Measurements from ENCODE around the gene PRKN.

Gene PRKN

DNA sequence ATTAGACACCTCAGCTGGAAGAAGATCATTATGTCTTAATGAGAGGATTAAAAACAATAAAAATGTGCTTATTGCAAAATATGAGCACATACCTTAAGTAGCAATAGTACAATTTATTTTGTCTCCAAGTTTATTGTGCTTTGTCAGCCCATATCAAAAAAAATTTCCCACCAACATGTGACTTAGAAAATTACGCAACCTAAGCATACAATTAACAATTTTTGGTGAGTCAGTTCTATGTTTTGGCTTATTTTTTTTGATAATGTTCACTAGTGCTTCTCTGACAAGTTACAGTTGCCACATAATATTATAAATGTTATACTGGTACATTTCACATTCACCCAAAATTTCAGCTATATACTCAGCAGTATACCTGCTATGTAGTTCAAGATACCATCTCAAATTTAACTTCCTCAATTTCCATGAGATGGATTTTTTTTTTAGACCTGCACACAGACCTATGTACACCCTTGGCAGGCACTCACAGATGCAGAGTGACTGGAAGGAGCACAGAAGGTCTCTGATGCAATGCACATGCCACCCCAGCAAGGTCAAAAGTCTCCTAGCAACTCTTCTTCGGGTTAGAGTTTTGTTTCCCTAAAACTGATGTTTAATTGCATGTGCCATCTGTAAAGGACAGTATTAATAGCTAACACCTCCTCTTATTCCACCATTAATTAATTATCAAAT lies 112.4 kb downstream of the PRKN start:
- CTCF ChIA-PET, result no interaction called here
- TF ChIP-seq ARNT (IDR thresholded peaks at IDR 0.05), result no peak
- TF ChIP-seq NFRKB (IDR thresholded peaks at IDR 0.05), result no peak
- no peak for TF ChIP-seq HDGF (IDR thresholded peaks at IDR 0.05; ENCODE audit: borderline replicate concordance)
- no peak for TF ChIP-seq ELF4 (IDR thresholded peaks at IDR 0.05)
- TF ChIP-seq LEF1 (IDR thresholded peaks at IDR 0.05; ENCODE audit: borderline replicate concordance), result no peak
- TF ChIP-seq FOXM1 (IDR thresholded peaks at IDR 0.05; ENCODE audit: borderline replicate concordance), result no peak
- DNase-seq (ENCODE audit: extremely low spot score), result no peak
- POLR2A ChIA-PET, result no interaction called here

DNA sequence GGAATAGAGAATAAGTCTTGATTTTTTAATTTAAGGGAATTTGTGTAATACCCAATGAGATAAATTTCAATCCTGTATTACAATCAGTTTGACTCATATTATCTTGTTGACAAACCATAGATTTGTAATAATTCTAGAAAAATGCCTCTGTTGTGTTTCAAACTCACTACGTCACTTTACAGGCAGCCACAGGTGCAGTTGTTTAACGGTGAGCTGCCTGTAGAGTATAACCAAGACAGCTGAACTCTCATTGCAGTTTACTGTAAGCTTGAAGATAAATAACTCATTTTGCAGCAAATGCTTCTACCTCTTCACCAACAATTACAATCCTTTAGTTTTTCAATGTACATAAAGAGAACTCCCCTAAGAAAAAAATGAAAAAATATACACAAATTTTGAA lies 114.3 kb downstream of the PRKN start:
- ChIA-PET POLR2A (no interaction called here), CTCF (no interaction called here)
- DNase-seq (ENCODE audit: extremely low spot score), result no peak
- TF ChIP-seq LEF1 (IDR thresholded peaks at IDR 0.05; ENCODE audit: borderline replicate concordance) (no peak), ARNT (IDR thresholded peaks at IDR 0.05) (no peak), TARDBP (IDR thresholded peaks at IDR 0.05) (no peak), FOXA1 (IDR thresholded peaks at IDR 0.05) (no peak), CTBP1 (IDR thresholded peaks at IDR 0.05; ENCODE audit: borderline replicate concordance) (no peak), L3MBTL2 (conservative IDR thresholded peaks at IDR 0.05) (no peak), ZNF384 (IDR thresholded peaks at IDR 0.05) (no peak), SP1 (IDR thresholded peaks at IDR 0.05) (no peak), ELF4 (IDR thresholded peaks at IDR 0.05) (no peak), FOXK2 (IDR thresholded peaks at IDR 0.05) (no peak), NFRKB (IDR thresholded peaks at IDR 0.05) (no peak), SUZ12 (IDR thresholded peaks at IDR 0.05) (no peak), FOXM1 (IDR thresholded peaks at IDR 0.05; ENCODE audit: borderline replicate concordance) (no peak), HDGF (IDR thresholded peaks at IDR 0.05; ENCODE audit: borderline replicate concordance) (no peak), BHLHE40 (IDR thresholded peaks at IDR 0.05; ENCODE audit: borderline replicate concordance) (no peak)
- TF ChIP-seq, protein P1, sequence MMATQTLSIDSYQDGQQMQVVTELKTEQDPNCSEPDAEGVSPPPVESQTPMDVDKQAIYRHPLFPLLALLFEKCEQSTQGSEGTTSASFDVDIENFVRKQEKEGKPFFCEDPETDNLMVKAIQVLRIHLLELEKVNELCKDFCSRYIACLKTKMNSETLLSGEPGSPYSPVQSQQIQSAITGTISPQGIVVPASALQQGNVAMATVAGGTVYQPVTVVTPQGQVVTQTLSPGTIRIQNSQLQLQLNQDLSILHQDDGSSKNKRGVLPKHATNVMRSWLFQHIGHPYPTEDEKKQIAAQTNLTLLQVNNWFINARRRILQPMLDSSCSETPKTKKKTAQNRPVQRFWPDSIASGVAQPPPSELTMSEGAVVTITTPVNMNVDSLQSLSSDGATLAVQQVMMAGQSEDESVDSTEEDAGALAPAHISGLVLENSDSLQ (IDR thresholded peaks at IDR 0.05), result no peak

DNA sequence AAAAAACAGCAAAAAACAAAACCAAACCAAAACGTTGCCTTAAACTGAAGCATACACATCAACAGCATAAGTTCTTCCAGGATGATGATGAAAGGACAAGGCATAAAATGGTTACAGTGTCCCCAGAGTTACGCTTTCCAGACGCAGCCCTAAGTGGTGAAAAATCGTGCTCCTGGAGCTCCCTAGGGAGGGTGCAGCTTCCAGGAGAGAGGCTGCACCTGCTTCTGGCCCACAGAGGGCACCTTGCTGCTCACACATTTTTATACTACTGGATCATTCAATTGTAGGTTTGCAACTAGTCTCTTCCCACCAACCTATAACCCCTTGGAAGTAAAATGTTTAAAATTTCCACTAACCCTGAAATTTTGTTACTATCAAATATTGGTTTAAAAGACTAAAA lies 115.0 kb downstream of the PRKN start:
- DNase-seq (ENCODE audit: extremely low spot score), result no peak
- TF ChIP-seq TARDBP (IDR thresholded peaks at IDR 0.05) (no peak), L3MBTL2 (conservative IDR thresholded peaks at IDR 0.05) (no peak), SP1 (IDR thresholded peaks at IDR 0.05) (no peak)
- CTCF ChIA-PET, result no interaction called here
- POLR2A ChIA-PET, result no interaction called here

DNA sequence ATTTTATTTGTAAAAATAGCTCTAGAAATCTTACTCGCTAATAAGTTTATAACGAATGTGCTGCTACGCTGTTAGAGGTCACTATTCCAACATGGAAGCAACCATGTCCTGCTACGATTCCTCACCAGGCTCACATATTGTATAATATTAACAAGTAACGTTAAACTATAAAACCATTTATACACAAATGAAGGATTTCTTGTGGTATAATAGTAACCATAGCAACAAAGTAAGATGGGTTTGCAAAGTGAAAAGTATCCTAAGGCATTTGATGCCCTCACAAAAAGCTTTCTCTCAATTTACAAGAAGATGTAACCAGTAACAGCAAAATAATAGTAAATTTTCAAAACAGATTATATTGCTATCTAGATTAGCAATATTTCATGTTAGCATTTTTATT lies 117.2 kb downstream of the PRKN start:
- TF ChIP-seq, protein P1 (IDR thresholded peaks at IDR 0.05), result no peak
- no peak for TF ChIP-seq ARNT (IDR thresholded peaks at IDR 0.05)
- TF ChIP-seq LEF1 (IDR thresholded peaks at IDR 0.05; ENCODE audit: borderline replicate concordance), result no peak
- TF ChIP-seq FOXA1 (IDR thresholded peaks at IDR 0.05), result no peak
- TF ChIP-seq SP1 (IDR thresholded peaks at IDR 0.05), result no peak
- no peak for TF ChIP-seq NFRKB (IDR thresholded peaks at IDR 0.05)
- TF ChIP-seq FOXM1 (IDR thresholded peaks at IDR 0.05; ENCODE audit: borderline replicate concordance), result no peak
- TF ChIP-seq SUZ12 (IDR thresholded peaks at IDR 0.05), result no peak
- TF ChIP-seq HDGF (IDR thresholded peaks at IDR 0.05; ENCODE audit: borderline replicate concordance), result no peak
- no peak for TF ChIP-seq TARDBP (IDR thresholded peaks at IDR 0.05)
- TF ChIP-seq ELF4 (IDR thresholded peaks at IDR 0.05), result no peak
- CTCF ChIA-PET, result no interaction called here
- DNase-seq (ENCODE audit: extremely low spot score), result no peak
- POLR2A ChIA-PET, result no interaction called here

- TF ChIP-seq NFRKB (IDR thresholded peaks at IDR 0.05) (no peak), FOXM1 (IDR thresholded peaks at IDR 0.05; ENCODE audit: borderline replicate concordance) (no peak), HDGF (IDR thresholded peaks at IDR 0.05; ENCODE audit: borderline replicate concordance) (no peak), CTBP1 (IDR thresholded peaks at IDR 0.05; ENCODE audit: borderline replicate concordance) (no peak), ARNT (IDR thresholded peaks at IDR 0.05) (no peak), SP1 (IDR thresholded peaks at IDR 0.05) (no peak)
- CTCF ChIA-PET, result no interaction called here
- no peak for DNase-seq (ENCODE audit: extremely low spot score)
- POLR2A ChIA-PET, result no interaction called here
These were observed 121.7 kb downstream of the PRKN start for GRCh38 chr6:162605881-162606280.

- DNase-seq (ENCODE audit: extremely low spot score), result no peak
- no peak for TF ChIP-seq BHLHE40 (IDR thresholded peaks at IDR 0.05; ENCODE audit: borderline replicate concordance)
- no peak for TF ChIP-seq L3MBTL2 (conservative IDR thresholded peaks at IDR 0.05)
- no peak for TF ChIP-seq ELF4 (IDR thresholded peaks at IDR 0.05)
- TF ChIP-seq FOXK2 (IDR thresholded peaks at IDR 0.05), result no peak
- no peak for TF ChIP-seq HDGF (IDR thresholded peaks at IDR 0.05; ENCODE audit: borderline replicate concordance)
- TF ChIP-seq FOXA1 (IDR thresholded peaks at IDR 0.05), result no peak
- no peak for TF ChIP-seq LEF1 (IDR thresholded peaks at IDR 0.05; ENCODE audit: borderline replicate concordance)
- CTCF ChIA-PET, result no interaction called here
- POLR2A ChIA-PET, result no interaction called here
These were observed 124.1 kb downstream of the PRKN start for GRCh38 chr6:162603231-162604015.

DNA sequence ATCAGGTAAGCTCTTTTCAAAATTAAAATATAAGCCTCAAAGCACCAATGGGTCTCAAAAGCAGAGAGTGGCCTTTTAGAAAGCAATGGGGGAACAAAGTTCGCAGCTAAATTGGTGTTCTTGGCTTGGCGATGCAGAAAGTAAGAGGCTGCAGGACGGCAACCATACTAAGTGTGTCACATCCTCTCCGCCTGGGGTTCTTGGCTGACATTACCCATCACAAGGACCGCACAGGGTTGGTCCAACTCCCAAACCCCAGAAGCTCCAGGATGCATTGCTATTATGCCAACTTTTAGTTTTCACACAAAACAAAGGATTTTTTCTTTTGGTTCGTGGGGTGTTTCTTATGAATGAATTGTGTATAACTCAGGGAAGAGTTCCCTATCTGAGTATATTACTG lies 124.8 kb downstream of the PRKN start:
- DNase-seq (ENCODE audit: extremely low spot score), result no peak
- CTCF ChIA-PET, result no interaction called here
- POLR2A ChIA-PET, result no interaction called here

More for the DNA sequence above, 124.8 kb downstream of the PRKN start:
- TF ChIP-seq FOXK2 (IDR thresholded peaks at IDR 0.05) (no peak), TARDBP (IDR thresholded peaks at IDR 0.05) (no peak), ARNT (IDR thresholded peaks at IDR 0.05) (no peak), CTBP1 (IDR thresholded peaks at IDR 0.05; ENCODE audit: borderline replicate concordance) (no peak), SP1 (IDR thresholded peaks at IDR 0.05) (no peak), FOXA1 (IDR thresholded peaks at IDR 0.05) (no peak), L3MBTL2 (conservative IDR thresholded peaks at IDR 0.05) (no peak), LEF1 (IDR thresholded peaks at IDR 0.05; ENCODE audit: borderline replicate concordance) (no peak), HDGF (IDR thresholded peaks at IDR 0.05; ENCODE audit: borderline replicate concordance) (no peak), SUZ12 (IDR thresholded peaks at IDR 0.05) (no peak), FOXM1 (IDR thresholded peaks at IDR 0.05; ENCODE audit: borderline replicate concordance) (no peak), NFRKB (IDR thresholded peaks at IDR 0.05) (no peak), BHLHE40 (IDR thresholded peaks at IDR 0.05; ENCODE audit: borderline replicate concordance) (no peak), ELF4 (IDR thresholded peaks at IDR 0.05) (no peak), ZNF384 (IDR thresholded peaks at IDR 0.05) (no peak)
- TF ChIP-seq, protein P1 (IDR thresholded peaks at IDR 0.05), result no peak

Data from HEK293T (cell line).